GM21619 (cell line): Measurements from ENCODE around the gene SLC9C1.
"Not testable (repeated sequence)": the region's sequence is repeated elsewhere in the genome, so short reads cannot be mapped to it uniquely, and the experiment has no call there.

ENCODE experiments used
- ATAC-seq: cut with Tn5 transposase; IDR thresholded peaks from one replicate; pipeline ENCODE4 v1.9.1; 2021; ENCODE audit not compliant: unreplicated experiment

The SLC9C1 gene

DNA sequence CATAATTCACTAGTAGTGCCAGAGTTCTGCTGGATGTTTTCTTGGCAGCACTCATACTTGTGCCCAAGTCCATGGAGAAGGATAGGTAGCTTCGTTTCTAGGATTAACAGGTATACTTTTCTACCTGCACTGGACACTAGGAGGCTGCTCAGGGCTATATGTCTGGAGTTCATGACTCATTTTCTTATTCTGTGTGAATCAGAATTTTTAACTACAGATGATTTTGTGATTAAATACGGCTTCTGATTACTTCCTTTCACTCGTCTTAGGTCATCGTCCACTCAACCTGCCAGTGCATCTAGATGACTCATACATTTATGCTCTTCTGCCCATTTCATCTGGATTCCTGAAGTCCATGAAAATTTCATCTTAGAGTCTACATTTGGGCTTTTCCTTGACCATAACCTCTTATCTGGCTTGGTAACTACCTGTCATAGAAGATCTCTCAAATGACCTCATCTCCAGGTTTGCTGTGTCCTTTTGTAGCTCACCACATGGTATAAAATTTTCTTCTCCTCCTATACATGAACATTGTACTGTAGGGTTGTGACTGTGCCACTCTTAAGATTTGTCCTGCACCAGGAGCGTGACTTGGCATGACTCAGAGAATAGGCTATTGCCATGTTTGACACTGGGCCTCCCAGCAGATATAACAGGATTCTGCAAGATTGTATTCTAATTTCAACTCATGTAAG lies 94.2 kb downstream of the SLC9C1 start:
- ATAC-seq, result no peak

DNA sequence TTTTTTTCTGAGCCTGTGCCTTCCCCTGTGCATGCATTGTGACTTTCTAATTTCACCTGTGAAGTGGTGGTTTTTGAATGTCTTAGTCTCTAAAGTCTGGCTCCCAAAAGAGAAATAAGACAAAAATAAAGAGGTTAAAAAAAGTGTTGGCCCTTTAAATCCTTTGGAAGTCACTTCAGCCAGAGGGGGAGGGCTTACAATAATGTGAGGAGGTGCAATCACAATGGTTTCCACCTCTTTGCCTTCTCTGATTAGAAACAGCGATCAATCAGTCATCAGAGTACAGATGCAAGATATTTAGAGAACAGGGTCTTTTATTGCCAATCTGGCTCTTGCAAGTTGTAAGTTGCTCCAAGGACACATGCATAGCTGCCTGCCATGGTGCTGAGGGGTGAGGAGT lies 96.9 kb downstream of the SLC9C1 start:
- ATAC-seq, result no peak

DNA sequence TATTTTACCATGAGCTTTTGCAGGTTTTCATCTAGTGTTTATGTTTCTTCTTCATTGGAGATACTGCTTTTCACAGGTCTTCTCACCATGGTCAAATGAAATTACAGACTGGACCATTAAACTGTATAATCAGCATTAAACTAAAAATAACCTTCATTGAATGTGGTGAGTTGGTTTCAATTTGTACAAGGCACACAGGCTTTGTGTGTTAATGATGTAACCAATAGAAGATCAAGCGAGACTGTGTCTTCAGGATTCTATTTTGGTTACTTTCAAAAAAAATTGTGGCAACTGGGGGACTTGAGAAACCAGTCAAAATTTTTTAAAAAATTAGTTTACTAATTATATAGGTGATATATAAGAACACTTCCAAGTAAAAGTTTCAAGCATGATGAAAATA lies 106.7 kb downstream of the SLC9C1 start:
- ATAC-seq, result no peak

DNA sequence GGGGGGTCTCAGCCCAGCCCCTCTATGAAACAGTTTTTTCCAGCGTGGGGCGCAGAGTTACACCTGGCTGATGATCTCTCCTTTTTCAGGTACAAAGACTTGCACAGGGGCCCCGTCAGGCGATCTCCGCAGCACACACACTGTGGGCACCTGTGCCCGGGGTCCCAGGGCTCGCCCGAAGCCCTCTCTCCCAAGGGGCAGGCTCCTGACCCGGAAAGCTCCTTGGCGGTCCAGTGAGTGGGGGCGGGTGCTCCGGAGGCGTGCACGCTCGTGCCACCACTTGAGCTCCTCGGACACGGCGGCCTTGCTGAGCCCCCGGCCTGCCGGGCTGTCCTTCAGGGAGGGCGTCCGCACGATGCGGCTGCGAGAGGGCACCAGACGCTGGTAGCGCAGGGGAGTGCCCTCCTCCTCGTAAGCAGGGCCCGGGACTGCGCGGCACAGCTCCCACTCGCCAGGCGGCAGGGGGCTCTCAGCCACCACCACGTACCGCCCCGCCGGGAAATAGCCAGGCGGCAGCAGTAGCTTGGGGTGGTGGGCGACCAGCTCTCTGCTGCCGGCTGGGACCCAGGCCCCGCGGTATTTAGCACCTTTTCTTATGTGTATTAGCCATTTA lies 108.5 kb downstream of the SLC9C1 start:
- ATAC-seq, result not testable (repeated sequence)

DNA sequence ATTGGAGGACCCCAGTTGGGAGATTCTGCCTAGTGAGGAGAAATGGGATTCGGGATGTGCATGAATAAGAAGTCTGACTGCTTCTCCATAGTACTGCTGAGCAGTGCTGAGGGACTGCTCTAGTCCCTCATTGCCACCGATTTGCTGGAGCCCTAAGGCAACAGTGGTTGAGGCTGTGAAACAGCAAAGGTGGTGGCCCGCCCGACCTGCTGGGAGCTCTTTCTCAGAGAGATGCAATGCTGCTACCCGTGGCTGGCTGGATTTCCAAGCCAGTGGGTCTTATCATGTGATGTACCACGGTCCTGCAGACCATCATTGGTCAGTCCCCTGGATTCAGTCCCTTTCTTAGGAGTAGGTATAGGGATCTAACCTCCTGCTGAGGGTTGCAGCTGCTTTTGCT lies 118.4 kb downstream of the SLC9C1 start:
- ATAC-seq, result no peak

DNA sequence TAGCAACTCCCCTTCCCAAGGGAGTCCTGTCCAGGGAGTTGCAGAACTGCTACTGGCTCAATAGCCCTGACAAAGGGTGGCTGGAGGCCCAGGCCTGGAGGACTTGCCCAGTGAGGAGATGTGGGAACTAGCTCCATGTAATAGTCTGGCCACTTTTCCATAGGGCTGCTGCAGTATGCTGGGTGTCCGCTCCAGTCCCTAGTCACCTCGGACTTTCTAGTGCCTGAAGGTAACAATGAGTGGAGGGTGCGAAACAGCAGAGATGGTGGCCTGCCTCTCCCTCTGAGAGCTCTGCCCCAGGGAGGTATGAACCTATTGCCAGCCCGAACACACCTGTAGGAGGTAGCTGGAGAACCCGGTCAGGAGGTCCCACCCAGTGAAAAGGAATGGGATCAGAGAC lies 119.0 kb downstream of the SLC9C1 start:
- no peak for ATAC-seq

DNA sequence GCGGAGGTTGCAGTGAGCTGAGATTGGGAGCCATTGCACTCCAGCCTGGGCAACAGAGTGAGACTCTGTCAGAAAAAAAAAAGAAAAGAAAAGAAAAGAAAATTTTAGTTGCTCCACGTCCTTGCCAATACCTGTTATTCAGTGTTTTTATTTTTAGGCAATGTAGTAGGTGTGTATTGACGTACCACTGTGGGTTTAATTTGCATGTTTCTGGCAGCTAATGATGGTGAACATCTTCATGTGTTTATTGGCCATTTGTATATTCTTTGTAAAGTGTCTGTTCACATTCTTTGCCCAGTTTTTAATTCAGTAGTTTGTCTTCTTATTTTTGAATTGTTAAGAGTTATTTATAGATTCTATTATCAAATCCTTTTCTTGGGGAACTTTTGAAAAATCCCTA lies 122.9 kb downstream of the SLC9C1 start:
- no peak for ATAC-seq

DNA sequence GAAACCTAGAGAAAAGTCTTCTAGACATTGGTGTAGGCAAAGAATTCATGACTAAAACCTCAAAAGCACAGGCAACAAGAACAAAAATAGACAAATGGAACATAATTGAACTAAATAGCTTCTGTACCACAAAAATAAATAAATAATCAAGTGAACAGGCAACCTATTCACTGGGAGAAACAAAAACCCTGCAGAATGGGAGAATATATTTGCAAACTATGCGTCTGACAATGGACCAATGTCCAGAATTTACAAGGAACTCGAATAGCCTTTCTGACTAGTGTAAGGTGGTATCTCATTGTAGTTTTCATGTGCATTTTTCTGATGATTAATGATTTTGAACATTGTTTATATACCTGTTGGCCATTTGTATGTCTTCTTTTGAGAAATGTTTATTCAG lies 124.0 kb downstream of the SLC9C1 start:
- ATAC-seq, result no peak

DNA sequence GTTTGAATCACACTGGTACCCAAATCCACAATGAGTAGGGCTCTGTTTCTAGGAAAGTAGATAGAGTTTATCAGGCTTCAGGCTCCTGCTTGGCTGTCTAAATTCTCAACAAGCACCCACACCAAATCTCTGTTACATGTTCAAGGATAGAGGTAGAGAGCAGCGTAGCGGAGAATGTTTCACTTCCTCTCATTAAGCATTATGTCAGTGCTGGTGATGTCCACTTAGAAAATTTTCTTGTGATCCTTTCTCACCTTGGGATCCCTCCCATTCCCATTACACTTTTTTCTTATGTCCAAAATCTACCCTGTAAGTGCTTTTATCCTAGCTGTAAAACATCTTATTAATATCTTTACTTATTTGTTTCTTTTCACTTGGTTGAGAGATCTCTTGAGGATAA lies 126.3 kb downstream of the SLC9C1 start:
- ATAC-seq, result peak; percentile 78

DNA sequence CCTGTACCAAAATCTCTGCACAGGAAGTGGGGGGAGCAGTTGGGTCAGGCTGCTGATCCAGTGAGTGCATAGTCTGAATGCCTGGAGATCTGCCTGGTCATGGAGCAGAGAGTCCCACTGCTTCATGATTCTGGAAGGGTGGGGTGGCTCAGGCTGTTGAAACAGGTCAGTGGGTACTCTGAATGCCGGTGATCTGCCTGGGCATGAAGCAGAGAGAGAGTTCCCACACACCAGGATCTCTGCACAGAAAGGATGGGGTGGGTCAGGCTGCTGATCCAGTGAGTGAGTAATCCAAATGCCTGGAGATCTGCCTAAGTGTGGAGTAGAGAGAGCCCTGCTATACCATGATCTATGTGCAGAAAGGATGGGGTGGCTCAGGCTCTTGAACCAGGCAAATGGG lies 144.9 kb downstream of the SLC9C1 start:
- no peak for ATAC-seq

DNA sequence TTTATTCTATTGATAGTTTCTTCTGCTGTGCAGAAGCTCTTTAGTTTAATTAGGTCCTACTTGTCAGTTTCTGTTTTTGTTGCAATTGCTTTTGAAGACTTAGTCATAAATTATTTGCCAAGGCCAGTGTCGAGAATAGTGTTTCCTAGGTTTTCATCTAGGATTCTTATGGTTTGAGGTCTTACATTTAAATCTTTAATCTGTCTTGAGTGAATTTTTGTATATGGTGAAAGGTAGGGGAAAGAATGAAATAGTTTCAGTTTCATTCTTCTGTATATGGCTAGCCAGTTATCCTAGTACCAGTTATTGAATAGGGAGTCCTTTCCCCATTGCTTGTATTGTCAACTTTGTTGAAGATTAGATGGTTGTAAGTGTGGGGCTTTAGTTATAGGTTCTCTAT lies 150.3 kb downstream of the SLC9C1 start:
- no peak for ATAC-seq

DNA sequence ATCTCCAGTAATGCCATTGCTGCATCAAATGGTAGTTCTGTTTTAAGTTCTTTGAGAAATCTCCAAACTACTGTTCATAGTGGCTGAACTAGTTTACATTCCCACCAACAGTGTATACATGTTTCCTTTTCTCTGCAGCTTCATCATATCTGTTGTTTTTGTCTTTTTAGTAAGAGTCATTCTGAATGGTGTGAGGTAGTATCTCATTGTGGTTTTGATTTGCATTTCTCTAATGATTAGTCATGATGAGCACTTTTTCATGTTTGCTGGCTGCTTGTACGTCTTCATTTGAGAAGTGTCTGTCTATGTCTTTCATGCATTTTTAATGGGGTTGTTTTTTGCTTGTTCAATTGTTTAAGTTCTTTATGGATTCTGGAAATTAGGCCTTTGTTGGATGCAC lies 150.8 kb downstream of the SLC9C1 start:
- ATAC-seq, result no peak

DNA sequence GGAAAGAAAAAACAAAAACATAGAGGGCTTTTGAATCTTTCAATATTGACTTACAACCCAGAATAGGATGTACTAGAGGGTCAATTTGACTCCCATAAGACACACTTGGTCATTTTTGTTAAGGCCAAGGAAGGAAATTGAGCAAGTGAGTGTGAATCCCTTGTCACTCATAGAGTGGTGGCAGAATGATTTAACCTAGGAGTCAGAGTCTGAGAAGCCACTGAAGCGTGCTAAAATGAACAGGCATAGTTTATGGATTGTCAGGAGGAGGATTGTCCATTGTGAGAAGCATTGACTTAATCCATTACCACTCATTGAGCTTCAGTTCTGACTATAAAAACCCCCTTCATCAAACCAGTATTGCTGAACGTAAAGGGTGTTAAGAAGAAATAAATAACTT lies 152.7 kb downstream of the SLC9C1 start:
- no peak for ATAC-seq

DNA sequence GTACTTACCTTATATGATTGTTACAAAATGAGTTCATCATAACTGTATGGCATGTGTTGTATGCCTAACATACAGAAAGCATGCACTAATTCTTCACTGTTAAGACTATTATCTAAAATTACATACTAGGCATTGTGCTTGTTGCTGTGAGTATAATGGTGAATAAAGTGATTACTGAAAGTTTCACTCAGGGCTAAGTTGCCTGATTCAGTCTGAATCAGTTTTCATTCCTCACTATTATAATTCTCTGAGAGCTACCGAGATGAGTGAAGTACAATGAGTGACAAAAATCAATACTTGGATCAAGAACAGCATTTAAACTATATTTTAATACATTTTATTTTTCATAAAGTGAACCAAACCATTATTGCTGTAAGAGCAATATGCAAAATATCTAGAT lies 153.4 kb downstream of the SLC9C1 start:
- no peak for ATAC-seq

DNA sequence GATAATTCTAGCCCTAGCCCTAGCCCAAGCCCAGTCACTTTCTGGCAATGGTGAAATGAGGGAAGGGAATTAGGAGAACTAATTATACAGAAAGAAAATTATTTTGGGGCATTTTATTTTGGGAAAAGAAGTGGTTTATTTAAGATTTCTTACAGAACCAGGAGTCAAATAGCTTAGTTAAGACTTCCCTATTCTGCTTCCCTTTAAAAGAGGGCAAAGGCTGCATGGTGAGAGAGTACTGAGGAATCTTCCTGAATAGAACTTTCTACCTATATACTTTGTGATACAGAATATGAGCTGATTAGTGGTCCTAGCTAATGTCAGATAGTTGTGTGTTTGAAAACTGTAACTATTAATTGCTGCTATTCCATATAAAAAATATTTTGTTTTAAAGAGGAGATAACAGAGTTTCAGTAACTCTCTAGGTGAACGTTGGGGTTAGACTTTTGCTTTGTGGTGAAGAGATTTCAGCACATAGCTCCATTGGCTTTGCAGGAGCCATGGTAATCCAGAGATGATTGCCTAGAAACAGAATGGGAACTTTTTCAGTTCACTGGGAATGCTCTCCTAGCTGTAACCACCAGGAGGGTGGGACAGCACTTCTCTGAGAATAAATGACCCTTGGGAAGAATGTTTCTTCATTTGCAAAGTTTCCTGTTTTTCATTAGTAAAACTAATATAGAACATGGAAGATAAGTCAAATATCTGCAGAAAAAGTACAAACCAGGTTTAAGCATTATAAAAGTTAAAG lies 155.6 kb downstream of the SLC9C1 start:
- no peak for ATAC-seq

DNA sequence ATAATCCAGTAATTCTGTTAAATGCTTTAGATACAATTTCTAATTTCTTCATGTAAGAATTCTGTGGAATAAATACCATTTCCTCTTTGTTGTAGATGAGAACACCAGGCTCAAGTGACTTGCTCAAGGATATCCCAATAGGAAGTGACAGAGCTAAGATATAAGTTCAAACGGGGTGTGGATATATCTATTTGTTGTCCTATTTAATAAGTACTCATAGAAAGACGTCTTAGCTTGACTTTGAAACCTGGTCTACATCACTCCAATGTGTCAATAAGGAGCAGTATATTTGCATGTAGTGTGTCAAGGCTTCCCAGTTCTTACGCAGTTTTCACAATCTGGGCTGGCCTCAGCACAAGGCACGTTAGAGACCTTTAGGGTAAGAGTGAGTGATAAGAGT lies 156.2 kb downstream of the SLC9C1 start:
- no peak for ATAC-seq

DNA sequence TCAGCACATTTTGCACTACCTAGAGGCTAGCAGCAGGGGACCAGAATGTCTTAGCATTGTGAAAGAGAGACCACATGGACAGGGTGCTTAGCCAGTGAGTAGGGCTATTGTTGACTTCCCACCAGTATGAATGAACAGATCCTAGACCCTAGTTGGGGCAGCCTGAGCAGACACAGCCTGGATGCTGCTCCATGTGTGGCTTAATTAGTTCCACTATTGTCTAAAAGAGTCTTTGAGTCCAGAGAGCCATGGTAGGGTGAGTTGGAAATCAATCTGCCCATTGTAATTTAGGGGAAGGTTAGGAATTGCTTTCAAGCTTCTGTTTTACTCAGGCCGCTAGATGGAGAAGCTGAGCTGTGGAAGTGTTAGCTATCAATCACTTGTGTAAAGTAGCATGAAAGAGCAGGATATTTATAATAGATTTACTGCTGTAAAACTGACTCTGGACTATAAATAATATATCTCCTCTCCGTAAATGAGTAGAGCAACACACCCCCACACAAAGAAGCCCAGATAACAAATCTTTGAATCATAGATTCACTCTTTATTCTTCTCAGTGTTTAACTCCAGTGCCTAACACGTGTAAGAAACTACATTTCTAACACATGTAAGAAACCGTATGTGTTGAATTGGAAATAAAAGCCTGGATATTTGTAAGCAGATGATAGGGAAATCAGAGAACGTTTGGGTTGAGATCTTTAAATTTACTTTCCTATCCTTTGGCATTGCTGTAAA lies 156.9 kb downstream of the SLC9C1 start:
- ATAC-seq, result no peak

DNA sequence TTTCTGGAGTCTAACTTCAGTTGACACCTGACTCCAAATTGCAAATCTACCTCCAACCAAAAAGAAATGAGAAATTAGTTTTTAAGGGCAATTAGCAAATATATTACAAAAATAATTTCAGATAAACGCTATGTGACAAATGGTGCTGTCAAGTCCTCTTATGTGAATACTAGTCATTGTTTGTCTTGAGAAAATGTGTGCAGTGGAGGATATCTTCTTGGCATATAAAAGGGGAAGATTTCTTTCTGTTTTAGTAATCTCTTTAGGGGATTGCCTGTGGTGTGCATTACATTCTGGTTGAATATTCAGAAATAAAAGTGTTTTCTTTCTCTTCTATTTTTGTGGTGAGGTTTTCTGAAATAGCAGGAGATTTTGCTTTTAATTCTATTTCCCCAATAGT lies 158.0 kb downstream of the SLC9C1 start:
- no peak for ATAC-seq

DNA sequence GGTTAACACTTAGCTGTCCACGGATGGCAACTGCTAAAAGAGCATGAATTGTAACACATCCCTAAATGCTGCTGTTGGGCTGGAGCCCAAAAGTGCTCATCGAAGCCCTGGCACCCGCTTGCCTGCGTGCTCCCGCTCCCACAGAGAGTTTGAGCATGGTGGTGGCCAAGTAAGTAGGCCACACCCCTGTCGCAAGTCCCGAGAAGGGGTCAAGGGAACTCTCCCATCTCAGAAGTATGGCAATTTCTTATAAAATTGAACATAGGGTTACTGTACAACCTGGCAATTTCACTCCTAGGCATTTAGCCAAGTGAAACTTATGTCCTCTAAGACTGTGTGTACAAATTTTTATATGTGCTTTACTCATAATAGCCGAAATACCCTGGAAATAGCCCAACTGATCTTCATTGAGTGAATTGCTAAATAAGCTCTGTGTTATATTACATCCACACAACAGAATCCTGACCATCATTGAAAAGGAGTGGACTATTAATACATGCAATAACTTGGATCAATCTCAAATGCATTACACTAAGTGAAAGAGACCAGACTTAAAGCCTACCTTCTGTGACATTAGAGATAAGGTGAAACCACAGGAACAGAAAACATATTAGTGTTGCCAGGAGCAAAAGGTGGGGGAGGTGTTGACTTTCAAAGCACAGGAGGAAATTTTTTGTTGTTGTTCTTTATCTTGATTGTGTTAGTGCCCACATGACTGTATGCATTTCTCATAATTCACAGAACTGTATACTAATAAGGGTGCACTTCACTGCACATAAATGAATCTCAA lies 159.5 kb downstream of the SLC9C1 start:
- no peak for ATAC-seq

DNA sequence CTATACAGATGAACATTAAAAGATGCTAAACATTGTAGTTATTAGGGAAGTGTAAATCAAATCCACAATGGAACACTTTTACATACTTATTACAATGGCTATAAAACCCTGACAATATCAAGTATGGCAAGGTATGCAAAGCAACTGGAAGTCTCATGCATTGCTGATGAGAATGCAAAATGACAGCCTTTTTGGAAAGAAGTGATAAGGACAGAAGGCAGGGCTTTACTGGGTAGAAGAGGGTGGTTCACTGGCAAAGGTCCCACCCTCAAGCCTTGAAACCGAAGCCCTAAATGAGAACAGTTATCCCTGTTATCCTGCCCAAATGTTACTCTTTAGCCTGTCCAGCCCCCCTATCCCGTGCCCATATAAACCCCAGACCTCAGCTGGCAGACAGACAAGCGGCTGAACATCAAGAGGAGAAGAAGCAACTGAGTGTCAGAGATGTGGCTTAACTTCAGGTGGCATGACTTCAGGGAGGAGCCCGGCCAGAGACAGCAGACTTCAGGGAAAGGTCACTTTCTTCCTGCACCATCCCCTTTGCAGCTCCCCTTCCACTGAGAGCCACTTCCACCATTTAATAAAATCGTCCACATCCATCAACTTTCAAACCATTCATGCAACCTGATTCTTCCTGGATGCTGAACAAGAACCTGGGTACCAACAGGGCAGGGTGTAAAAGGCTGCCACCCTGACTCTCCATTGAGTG lies 160.2 kb downstream of the SLC9C1 start:
- no peak for ATAC-seq
